HG03520 (cell line): ENCODE results near the gene ALPP.
"Not testable (repeated sequence)": the region's sequence is repeated elsewhere in the genome, so short reads cannot be mapped to it uniquely, and the experiment has no call there.

Experiments used
- ATAC-seq: cut with Tn5 transposase; IDR thresholded peaks from one replicate; pipeline ENCODE4 v1.9.1; 2021; ENCODE audit warnings: mild to moderate bottlenecking, moderate library complexity; ENCODE audit not compliant: unreplicated experiment

ALPP gene

GRCh38 chr2:232379610-232380590 lies 1.3 kb downstream of the ALPP start:
- ATAC-seq = not testable (repeated sequence)

GRCh38 chr2:232381204-232382031 lies 2.9 kb downstream of the ALPP start:
- not testable (repeated sequence) for ATAC-seq

GRCh38 chr2:232382331-232383225 lies 4.0 kb downstream of the ALPP start:
- no peak for ATAC-seq

- no peak for ATAC-seq
Measured at GRCh38 chr2:232384466-232384865, 5.9 kb downstream of the ALPP start.

- ATAC-seq = not testable (repeated sequence)
Measured at GRCh38 chr2:232385058-232385457, 6.5 kb downstream of the ALPP start.

GRCh38 chr2:232385660-232386489 lies 7.3 kb downstream of the ALPP start:
- no peak for ATAC-seq

GRCh38 chr2:232386490-232386739 lies 7.9 kb downstream of the ALPP start:
- ATAC-seq = no peak

- ATAC-seq = no peak
Measured at GRCh38 chr2:232386740-232387450, 8.3 kb downstream of the ALPP start.

GRCh38 chr2:232387451-232388171 lies 9.1 kb downstream of the ALPP start:
- no peak for ATAC-seq

- ATAC-seq = no peak
Measured at GRCh38 chr2:232388324-232388891, 9.9 kb downstream of the ALPP start.

- no peak for ATAC-seq
Measured at GRCh38 chr2:232389327-232389726, 10.8 kb downstream of the ALPP start.

- no peak for ATAC-seq
Measured at GRCh38 chr2:232390661-232391060, 12.1 kb downstream of the ALPP start.

- ATAC-seq = no peak
Measured at GRCh38 chr2:232393556-232393955, 15.0 kb downstream of the ALPP start.

GRCh38 chr2:232394431-232394830 lies 15.9 kb downstream of the ALPP start:
- ATAC-seq = not testable (repeated sequence)

GRCh38 chr2:232395586-232395985 lies 17.0 kb downstream of the ALPP start:
- no peak for ATAC-seq

GRCh38 chr2:232396683-232397082 lies 18.1 kb downstream of the ALPP start:
- ATAC-seq = no peak

GRCh38 chr2:232398293-232399034 lies 19.9 kb downstream of the ALPP start:
- no peak for ATAC-seq
